Heart left ventricle (tissue), 13 donors: Measurements from ENCODE around the gene AP3B1.

Experiments used
- POLR2A ChIP-seq, 2 donors: fragments of 450-650 bp; IDR thresholded peaks; one replicate each; pipeline ENCODE4 v1.6.1; 2017; ENCODE audit warnings: antibody characterized with exemption in 2 of 2, mild to moderate bottlenecking in 2 of 2, moderate library complexity in 2 of 2
- TF ChIP-seq, protein P1 (sequence below), 12 donors: fragments of 200-600 bp; sonication (generic) in 4 of 12; IDR thresholded peaks; one replicate each; pipeline versions ENCODE4 v1.5.0 to v1.8.0; 2018 to 2022; ENCODE audit warnings: antibody characterized with exemption in 12 of 12, mild to moderate bottlenecking in 5 of 12
- donor health status: ischemic (EF 13 %, LVEDD 7.1; RV severe dilation, severe dysfunction).
- donor health status: DM: no; HTN: yes; CAD: no.
- donor health status: DM: no; HTN: no; CAD: no.
- donor health status: ischemic (EF 25% LVEDD 6.9; RV normal size, moderate dysfunction).
- donor health status: ischemic (EF 25% LVEDD 5.7; RV mildly dilated, moderate dysfunction).
- donor health status: ischemic (EF 35%, LVEDD 5.7; RV mildly dilated, moderate dysfunction).
- donor health status: nonischemic (EF 11% LVEDD 7.7; RV severe dilation, severe dysfunction).
- donor health status: DM: yes; HTN: yes; CAD: no.
- donor health status: PGD.
- donor health status: ischemic (EF 29% LVEDD 5.4; RV normal size, mild dysfunction).
- donor health status: nonischemic (EF 23%, LVEDD 6.1; RV moderate dilation, normal function).

DNA sequence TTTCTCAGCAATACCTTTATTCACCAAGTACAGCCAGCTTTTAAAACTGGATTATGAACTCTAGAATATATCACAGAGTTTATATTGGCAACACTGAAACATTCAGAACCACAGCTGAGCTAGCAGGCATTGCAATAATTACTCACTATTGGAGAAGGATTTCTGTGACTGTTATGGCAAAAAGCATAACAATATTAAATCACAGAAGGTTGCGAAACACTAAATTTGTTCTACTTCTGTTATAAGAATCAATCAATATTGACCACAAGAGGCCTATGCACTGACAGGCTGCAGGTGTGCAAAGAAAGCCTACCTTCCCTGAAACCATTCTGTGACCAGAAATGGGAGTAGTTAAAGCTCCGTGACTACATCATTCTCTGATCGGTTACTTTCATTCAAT is 59.2 kb downstream of the AP3B1 start:
- TF ChIP-seq, protein P1, sequence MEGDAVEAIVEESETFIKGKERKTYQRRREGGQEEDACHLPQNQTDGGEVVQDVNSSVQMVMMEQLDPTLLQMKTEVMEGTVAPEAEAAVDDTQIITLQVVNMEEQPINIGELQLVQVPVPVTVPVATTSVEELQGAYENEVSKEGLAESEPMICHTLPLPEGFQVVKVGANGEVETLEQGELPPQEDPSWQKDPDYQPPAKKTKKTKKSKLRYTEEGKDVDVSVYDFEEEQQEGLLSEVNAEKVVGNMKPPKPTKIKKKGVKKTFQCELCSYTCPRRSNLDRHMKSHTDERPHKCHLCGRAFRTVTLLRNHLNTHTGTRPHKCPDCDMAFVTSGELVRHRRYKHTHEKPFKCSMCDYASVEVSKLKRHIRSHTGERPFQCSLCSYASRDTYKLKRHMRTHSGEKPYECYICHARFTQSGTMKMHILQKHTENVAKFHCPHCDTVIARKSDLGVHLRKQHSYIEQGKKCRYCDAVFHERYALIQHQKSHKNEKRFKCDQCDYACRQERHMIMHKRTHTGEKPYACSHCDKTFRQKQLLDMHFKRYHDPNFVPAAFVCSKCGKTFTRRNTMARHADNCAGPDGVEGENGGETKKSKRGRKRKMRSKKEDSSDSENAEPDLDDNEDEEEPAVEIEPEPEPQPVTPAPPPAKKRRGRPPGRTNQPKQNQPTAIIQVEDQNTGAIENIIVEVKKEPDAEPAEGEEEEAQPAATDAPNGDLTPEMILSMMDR (IDR thresholded peaks at IDR 0.05), result no peak
- no peak for TF ChIP-seq POLR2A (IDR thresholded peaks at IDR 0.05)
